Skeletal muscle cell (primary cell): ENCODE results near the gene TGM1.

Experiments
- DNase-seq: peaks from one replicate; pipeline ENCODE4 v3.0.0-alpha.2; 2010; ENCODE audit warnings: low read depth
- H3K4me3 ChIP-seq: 2 replicates; pipeline ENCODE4 v1.5.1; 2011; ENCODE audit warnings: low read depth, mild to moderate bottlenecking, control low read depth, low read length, moderate library complexity

The TGM1 gene

DNA sequence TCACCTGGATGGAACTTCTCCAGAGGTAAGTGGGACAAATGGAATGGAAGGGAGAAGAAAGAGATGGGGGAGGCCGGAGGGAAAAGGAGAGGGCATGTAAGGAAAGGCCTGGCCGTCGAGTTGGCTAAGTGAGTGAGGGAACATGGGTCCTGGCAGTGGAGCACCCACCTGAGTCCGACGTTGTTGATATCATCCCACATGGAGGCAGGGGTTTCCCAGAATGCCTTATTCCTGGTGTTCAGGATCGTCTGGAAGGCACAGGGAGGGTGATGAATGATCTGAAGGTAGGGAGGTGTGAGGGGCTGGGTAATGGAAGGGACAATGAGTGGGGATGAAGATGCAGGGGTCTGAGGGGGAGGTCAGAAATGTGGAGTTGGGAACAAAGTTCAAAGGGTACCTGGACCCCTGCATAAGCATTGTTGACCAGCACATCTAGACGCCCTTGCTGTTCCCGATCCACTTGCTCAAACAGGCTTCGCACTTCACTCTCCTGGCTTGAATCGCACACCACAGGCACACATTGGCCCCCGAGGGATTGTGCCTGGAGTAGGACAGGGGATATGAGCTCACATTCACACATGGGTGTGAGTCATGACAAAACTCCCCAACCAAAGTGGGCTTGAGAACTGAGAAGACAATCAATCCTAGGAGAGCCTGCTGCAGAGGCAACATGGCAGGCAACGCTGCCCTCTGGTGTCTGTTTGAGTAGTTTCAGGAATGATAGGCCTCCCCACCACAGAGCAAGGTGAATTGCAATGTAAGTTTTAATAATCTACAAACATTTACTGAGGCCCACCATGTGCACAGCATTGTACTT lies 33.6 kb upstream of the TGM1 start:
- no peak overlapping the region for H3K4me3 ChIP-seq
- peak; percentile 86 for DNase-seq

DNA sequence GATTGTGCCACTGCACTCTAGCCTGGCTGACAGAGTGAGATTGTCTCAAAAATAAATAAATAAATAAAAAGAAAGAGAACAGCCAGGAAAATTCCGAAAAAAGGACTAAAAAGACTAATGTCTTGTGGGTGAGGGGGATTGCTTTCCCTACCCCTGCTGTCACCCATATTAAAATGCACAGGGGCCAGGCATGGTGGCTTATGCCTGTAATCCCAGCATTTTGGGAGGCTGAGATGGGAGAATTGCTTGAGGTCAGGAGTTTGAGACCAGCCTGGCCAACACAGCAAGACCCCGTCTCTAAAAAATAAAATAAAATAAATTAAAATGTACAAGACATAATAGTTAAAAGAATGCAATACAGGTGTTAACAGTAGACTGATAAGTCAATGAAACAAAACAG lies 30.5 kb upstream of the TGM1 start:
- DNase-seq, result no peak
- no peak overlapping the region for H3K4me3 ChIP-seq

DNA sequence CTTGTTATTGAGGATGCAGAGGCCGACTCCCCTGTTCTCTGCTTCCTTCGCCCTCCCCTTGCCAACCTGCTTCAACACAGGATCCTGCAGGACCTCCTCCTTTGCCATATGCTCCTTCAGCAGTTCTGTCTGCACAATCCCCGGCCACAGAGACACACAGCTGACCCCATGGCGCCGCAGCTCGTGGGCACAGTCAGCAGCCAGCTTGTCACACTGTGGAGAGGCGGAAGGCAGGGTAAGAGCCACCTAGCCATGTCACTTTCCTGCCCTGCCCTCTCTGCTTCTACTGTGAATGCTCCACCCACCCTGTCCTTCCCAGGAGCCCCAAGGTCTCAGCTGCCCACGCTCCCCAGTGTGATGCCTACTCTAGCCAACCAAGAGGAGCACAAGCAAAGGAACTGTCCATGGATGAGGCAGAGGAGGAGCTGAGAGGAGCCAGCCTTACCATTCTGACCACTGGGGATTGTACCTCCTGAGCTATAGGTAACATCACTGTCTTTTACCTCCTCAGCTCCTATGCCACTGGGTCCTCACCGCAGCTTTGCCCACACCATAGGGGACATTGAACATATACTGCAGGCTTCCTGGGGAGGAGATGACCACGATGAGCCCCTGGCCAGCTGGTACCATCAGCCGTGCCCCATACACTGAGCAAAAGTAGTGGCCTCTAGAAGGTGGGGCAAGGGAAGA lies 29.3 kb upstream of the TGM1 start:
- no peak for DNase-seq
- no peak overlapping the region for H3K4me3 ChIP-seq

DNA sequence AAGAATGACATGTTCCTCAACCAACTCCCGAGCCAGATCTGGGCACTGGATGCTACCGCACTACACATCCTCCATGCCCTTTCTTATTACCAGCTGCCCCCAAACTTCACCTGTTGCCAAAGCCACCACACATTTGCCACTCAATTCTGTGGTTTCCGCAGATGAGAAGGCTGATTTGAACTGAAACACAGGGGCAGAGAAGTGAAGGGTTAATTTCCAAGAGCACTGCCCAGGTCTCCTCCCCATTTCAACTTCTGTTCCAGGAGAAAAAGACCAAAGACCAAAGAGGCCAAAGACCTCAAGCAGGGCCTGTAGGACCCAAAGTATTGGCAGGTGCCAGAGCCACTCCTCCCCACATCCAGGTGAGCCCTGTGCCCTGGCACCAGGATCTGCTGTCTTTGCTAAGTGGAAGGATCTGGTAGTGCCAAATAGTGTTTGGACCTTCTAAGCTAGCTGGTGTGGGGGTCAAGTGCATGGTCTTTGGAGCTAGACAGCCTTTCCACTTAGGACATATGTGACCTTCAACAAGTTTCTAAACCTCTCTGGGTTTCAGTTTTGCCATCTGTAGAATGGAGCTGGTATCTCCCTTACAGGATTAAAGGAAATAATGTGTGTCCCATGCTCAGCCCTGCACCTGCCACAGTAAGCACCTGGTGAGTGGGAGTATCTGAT lies 28.6 kb upstream of the TGM1 start:
- no peak for DNase-seq
- no peak overlapping the region for H3K4me3 ChIP-seq

DNA sequence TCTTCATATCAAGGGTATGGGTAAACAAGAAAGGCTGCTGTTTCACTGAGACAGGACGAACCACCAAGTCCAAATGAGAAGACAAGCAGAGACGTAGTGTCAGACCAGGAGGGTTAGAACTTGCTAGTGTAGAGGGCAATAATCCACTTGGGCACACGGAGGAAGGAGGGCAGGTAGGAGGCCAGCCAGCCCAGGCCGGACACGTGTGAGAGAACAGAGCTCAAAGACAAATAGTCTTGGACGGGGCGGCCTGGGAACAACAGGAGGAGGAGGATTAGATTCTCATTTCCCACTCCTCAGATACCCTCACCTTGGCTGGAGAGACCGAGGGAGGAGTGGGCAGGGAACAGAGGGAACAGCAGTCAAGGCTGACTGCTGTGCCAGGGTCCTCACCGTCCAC lies 27.8 kb upstream of the TGM1 start:
- H3K4me3 ChIP-seq, result no peak overlapping the region
- no peak for DNase-seq

DNA sequence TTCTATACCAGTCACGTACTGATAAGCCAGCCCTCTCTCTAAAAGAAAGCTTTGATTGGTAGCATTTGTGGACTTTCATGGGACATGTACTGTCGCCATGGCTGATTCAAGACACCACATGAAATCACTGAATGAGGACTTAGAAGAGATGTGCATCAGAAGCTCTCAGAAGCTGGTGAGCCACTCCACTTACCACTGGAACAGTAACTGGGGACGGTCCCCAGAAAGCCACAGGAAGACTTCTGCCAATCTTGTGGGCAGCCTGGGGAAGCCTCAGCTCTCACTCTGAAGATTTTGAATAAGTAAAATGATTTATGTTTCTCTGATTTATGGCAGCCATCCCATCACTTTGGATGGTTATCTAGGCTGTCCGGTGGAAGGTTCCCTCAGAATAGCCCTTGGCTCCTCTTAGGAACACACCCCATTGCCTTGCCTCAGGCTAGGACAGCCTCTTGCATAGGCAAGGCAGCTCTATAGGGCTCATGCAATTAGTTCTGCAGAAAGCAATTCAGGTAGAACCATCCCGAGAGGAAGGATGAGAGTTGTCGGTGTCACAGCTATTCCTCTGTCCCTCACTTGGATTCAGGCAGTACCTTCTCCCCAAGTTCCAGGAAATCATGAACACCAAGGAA lies 26.8 kb upstream of the TGM1 start:
- no peak for DNase-seq
- no peak overlapping the region for H3K4me3 ChIP-seq

DNA sequence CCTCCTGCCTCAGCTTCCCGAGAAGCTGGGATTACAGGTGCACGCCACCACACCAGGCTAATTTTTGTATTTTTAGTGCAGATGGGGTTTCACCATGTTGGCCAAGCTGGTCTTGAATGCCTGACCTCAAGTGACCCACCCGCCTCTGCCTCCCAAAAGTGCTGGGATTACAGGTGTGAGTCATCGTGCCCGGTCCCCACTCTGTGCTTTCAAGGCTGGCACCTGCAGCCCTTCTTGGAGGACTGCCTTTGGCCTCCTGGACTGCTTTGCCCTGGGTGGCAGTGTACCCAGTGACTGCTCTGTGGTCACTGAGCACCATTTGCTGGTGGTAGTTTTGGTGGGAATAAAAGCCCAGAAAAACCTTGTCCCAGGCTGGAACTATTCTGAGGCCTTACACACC lies 24.0 kb upstream of the TGM1 start:
- no peak for DNase-seq
- H3K4me3 ChIP-seq, result no peak overlapping the region

DNA sequence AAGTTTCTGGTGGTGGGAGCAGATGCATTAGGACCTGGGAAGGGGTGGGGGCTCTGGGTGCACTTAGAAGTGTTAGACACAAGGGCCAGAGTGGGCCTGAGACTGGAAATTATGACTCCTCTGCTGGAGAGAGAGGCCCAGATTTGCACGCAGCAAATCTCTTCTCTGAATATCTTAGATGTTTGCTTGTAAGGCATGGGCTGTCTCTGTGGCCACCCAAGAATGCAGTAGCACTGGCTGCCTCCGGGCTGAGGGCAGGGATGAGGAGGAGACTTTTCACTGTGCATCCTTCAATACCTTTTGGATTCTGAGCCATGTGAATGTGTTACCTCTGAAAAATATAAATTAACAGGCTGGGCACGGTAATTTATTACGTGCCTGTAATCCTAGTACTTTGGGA lies 22.4 kb upstream of the TGM1 start:
- no peak overlapping the region for H3K4me3 ChIP-seq
- DNase-seq, result no peak

DNA sequence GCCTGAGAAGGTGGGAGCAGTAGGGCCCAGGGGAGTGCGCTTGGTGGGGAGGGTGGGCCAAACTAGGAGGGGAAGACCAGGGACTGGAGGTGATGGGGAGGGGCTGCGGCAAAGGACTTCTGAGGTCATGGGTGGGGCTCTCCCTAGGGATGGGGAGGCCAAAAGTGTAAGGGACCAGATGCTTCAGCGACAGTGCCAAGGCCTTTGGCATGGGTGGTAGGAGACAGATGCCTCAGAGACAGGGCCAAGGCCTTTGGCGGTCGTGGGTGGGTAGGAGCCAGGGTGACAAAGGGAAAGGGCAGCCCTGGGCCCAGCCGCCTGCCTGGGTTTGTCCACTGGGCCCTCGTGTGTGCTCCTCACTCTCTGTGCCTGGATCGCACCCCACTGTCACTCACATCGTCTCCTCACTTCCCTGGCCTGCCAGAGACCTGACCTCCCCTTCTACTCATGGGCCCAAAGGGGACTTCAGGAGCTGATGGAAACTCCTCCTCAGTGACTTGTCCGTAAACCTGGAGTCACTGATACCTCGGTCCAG lies 21.6 kb upstream of the TGM1 start:
- no peak overlapping the region for H3K4me3 ChIP-seq
- no peak for DNase-seq

DNA sequence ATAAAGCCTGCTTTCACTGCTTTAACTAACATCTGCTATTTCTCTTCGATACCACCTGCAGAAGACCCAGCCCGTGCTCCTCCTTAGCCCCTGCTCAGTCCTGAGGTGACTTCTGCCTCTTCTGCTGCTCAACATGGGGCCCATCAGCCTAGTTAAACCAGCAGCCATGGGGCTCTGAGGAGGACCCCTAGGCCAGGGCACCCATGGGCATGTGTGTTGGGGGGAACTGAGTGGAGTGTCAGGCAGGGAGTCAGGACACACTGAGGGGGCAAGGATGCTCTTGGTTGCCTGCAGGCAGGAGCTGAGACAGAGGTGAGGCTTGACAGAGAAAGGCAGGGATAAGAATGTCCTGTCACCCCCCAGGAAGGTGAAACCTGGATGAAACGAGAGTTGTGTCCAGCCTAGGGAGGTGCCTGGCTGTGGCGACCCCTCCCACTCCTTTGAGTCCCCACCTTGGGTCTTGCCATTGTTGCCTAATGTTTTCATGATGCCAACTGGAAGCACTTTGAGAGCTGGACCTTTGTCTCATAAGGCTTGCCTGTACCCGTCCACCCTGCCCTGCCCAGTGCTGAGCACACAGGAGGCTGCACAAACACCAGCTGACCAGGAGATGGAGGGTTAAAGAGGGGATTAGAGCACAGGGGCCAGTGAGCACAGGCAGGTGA lies 21.0 kb upstream of the TGM1 start:
- DNase-seq, result no peak
- no peak overlapping the region for H3K4me3 ChIP-seq

DNA sequence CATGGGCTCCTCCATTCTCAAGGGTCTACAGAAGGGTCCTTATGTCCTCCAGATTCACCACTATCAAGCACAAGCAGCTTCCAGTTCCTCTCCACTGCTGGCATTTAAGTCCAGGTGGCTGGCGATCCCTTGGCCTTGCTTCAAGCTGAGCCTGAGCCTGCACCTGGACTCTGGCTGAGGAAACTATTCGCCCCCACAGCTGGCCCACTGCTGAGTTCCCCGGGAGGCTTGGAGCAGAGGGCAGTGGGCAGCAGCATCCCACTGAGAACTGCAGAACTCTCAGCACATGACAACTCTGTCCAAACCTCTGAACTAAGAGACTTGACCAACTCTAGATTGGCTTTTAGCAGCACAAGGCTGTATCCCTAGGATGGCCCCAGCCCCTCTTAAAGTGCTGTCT lies 19.8 kb upstream of the TGM1 start:
- H3K4me3 ChIP-seq, result no peak overlapping the region
- no peak for DNase-seq

DNA sequence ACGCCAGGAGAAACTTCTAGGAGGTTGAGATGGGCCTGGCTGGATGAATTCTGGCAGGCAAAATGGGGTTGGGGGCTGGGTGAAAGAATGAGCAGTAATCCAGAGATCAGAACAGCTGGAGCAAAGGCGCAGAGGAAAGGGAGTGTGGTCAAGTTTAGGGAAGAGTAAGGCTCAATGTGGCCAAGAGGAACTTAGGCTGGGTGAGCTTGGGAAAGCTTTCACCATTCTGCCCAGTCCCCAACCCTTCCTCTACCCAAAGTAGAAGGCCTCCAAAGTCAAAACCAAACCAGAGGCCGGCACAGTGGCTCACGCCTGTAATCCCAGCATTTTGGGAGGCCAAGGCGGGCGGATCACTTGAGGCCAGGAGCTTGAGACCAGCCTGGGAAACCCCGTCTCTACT lies 18.7 kb upstream of the TGM1 start:
- DNase-seq, result no peak
- no peak overlapping the region for H3K4me3 ChIP-seq

DNA sequence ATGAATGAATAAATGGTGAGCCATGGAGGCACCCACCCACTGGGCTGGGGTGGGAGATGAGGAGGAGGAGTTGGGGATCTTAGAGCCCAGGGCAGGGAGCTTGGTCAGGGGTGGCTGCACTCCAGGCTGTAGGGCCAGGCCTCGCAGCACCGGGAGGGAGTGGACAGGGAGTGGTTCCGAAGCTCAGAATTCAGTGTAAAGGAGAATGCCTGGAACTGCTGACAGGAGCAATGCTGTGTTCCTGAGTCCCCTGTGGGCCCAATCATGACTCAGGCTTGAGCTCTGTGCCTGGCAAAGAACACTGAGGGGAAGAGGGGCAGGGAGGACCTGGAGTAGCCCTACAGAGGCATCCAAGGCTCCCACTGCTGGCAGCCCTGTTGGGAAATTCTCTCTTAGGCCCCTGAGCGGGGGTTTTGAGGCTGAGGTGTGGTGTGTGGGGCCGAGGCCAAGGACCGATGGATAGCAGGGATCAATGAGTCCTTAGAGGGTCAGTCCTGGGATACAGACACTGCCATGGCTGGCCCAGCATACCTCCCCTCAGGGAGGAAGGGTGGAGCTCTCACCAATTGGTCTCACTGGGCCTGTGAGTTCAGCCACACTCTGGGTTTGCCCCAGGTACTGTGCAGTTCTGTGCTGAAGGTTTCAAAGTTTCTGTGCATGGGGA lies 18.0 kb upstream of the TGM1 start:
- DNase-seq, result no peak
- no peak overlapping the region for H3K4me3 ChIP-seq

DNA sequence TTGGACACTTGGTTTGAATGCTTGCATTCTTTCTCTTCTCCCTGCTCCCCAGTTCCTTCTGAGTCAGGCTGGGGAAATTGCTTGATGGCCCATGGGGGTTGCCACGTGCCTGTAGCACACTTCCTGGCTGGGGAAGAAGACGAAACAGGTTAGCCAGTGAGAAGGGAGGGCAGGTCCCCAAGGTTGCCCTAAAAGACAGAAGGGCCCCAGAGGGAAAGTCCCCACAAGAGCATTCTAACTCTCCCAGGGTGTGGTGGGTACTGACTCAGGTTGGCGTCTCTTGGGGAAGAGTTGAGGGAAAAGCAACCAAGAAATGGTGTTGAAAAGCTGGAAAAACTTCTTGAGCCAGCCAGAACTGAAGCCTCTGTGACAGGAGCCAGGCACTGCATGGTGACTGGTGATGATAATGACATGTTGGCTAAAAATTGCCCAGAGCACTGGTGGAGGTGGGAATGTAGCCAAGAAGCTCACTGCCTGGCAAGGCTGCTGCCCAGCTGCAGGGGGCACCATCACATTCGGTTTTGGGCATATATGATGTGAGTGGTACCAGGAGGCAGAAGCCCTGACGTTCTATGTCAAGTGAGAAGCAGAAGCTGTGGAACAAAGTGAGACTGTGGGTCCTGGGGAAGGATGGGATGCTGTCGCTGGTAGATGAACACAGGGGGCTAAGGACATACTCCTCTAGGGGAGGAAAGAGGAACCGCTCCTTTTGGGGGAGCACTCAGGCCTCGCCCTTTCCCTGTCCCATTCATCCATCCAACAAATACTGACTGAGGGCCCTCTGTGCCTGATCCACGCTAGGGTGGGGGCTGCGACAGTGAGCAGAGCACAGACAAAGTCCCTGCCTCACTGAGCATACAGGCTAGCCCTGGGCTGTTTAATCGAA lies 16.6 kb upstream of the TGM1 start:
- DNase-seq, result no peak
- no peak overlapping the region for H3K4me3 ChIP-seq

DNA sequence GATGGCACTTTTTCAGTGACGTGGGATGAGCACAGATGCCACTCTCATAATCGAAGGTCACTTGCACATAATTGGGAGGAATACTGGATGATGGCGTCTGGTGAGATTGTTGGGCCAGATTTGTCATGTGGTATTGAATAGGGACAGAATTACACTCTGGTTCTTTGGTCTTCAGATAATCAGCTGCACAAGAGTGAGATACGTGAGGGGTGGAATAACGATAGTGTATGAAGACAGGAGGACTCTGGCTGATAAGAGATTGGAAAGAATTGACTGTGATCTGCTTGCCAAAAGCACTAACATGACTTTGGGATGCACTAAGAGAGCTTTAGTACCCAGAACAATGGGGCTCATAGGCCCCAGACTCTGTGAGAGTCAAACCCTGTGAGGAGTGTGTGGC lies 15.4 kb upstream of the TGM1 start:
- no peak overlapping the region for H3K4me3 ChIP-seq
- DNase-seq, result no peak

DNA sequence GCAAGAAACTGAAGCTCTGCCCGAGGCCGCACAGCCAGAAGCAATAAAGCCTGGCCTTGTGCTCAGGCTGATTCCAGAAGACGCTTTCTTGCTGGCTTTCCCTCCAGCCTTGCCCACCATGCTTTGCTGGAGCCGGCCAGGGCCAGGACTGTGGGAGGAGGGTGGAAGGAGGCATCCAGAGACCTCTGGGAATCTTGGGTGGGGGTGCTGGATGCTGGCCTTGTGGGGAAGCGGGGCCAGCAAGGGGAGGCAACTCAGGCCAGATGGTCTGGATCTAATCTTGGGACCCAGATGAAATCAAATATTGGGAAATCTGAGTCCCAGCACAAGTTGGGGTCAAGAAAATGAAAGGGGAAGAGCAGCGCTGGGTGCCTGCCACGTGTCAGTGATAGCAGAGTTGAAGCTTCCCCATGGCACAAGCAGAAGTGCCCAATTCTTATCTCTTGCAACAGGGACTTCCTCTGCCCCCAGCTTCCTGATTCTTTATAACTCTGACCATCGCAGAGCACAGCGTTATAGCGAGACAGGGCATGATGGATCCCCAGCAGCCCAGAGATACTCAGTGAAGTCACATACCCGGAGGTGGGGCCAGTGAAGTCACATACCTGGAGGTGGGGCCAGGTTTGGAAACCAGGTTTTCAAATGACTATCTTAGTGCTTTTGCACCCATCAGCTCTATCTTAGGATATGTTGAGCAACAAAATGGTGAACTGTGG lies 14.8 kb upstream of the TGM1 start:
- no peak overlapping the region for H3K4me3 ChIP-seq
- no peak for DNase-seq

DNA sequence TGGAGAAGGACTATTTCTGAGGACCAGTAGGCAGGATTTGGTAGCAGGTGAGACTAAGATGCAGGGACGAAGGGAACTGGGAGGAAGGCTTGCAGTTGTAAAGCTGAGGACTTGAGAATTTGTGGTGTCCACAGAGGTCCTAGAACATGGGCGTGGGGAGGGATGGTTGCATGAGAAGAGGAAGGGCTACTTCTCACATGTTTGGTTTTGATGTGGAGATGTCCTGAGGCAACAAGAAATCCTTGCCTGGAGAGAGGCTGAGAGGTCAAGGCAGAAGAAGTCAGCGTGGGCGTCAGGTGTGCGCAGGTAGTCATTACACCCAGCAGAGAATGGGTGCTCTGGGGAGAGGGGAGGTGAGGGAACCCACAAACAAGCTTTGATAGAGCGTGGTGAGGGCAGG lies 14.1 kb upstream of the TGM1 start:
- no peak for DNase-seq
- no peak overlapping the region for H3K4me3 ChIP-seq
